HepG2 (cell line): Measurements from ENCODE around the gene CYP2J2. TPM values are rescaled to one million over a fixed set of nuclear protein-coding genes. Genes with fewer than 3 reads are reported as not detected.

ENCODE experiments used
- ATAC-seq: fragments of 200-7000 bp; cut with Tn5 transposase; 3 replicates; pipeline ENCODE4 v1.9.1; 2020; ENCODE audit warnings: mild to moderate bottlenecking, moderate library complexity
- BruUV-seq: library from RNA; stranded (reverse); fragments of 400-500 nt; replicated peaks from 2 replicates; lab custom pipeline; 2021; lab: Mats Ljungman, UMichigan
- CTCF ChIA-PET: fragments of 300-600 bp; formaldehyde crosslinking; extraction: SDS; loops from one replicate; lab custom pipeline; 2021; ENCODE audit warnings: low total read pairs, inconsistent platforms, low intra/inter-chr PET ratio; lab: Yijun Ruan, JAX
- POLR2A ChIA-PET: fragments of 350-600 bp; sonication (Branson Sonifier 250); formaldehyde crosslinking; loops from one replicate; lab custom pipeline; 2020; ENCODE audit warnings: antibody characterized with exemption, inconsistent platforms; lab: Yijun Ruan, JAX
- DNase-seq: peaks from one replicate; pipeline ENCODE4 v3.0.0-alpha.2; 2015; ENCODE audit warnings: low spot score
- FAIRE-seq: peaks from 3 replicates; lab custom pipeline; 2011; peaks lifted over from hg19 to GRCh38; lab: Jason Lieb, UNC
- H2AFZ ChIP-seq: one replicate; pipeline ENCODE4 v1.6.1; 2011; ENCODE audit warnings: low read length, inconsistent platforms
- H3K27ac ChIP-seq: fragments of 300-600 bp; 3 replicates; pipeline ENCODE4 v1.8.0; 2011; ENCODE audit warnings: mixed run types, mild to moderate bottlenecking, mixed read lengths, low read length, inconsistent platforms; ENCODE audit not compliant: insufficient read depth; ENCODE audit errors: extremely low read length
- H3K27me3 ChIP-seq, 2 experiments: fragments of 200-600 bp in 1 of 2; 2 replicates in 1 of 2; 3 replicates in 1 of 2; pipeline versions ENCODE4 v1.6.0 to v1.8.0; 2011; ENCODE audit warnings: low read length in 2 of 2, mild to moderate bottlenecking in 2 of 2, moderate library complexity in 2 of 2, inconsistent platforms in 1 of 2; ENCODE audit not compliant: insufficient read depth in 2 of 2, control insufficient read depth in 1 of 2
- H3K36me3 ChIP-seq, 2 experiments: fragments of 200-600 bp in 1 of 2; replicated peaks in 1 of 2; 2 replicates in 1 of 2; 3 replicates in 1 of 2; pipeline versions ENCODE4 v1.5.1 to v1.8.0; 2011; ENCODE audit warnings: low read length in 2 of 2, inconsistent platforms in 1 of 2; ENCODE audit not compliant: insufficient read depth in 2 of 2, control insufficient read depth in 1 of 2
- H3K4me1 ChIP-seq: 2 replicates; pipeline ENCODE4 v1.5.1; 2012; ENCODE audit warnings: low read length, inconsistent platforms; ENCODE audit not compliant: insufficient read depth
- H3K4me2 ChIP-seq: 2 replicates; pipeline ENCODE4 v1.6.0; 2011; ENCODE audit warnings: low read depth, low read length, inconsistent platforms
- H3K4me3 ChIP-seq, 3 experiments: fragments of 200-600 bp in 1 of 3; sonication (generic), shearing (Covaris generic) in 1 of 3; replicated peaks in 1 of 3; 2 replicates each; pipeline ENCODE4 v1.5.1; 2011 to 2016; ENCODE audit warnings: low read length in 3 of 3, inconsistent platforms in 2 of 3, low read depth in 2 of 3, mild to moderate bottlenecking in 2 of 3, control low read depth in 1 of 3, mixed read lengths in 1 of 3; ENCODE audit not compliant: insufficient read depth in 1 of 3
- H3K79me2 ChIP-seq: one replicate; pipeline ENCODE4 v1.6.1; 2011; ENCODE audit warnings: low read length, inconsistent platforms; ENCODE audit not compliant: insufficient read depth
- H3K9ac ChIP-seq: 2 replicates; pipeline ENCODE4 v1.6.0; 2011; ENCODE audit warnings: mild to moderate bottlenecking, low read depth, low read length, inconsistent platforms; ENCODE audit not compliant: insufficient read depth
- H3K9me3 ChIP-seq: 2 replicates; pipeline ENCODE4 v1.5.1; 2012; ENCODE audit warnings: mild to moderate bottlenecking, low read length
- H4K20me1 ChIP-seq: 2 replicates; pipeline ENCODE4 v1.6.0; 2011; ENCODE audit warnings: inconsistent platforms, mild to moderate bottlenecking, low read length, moderate library complexity; ENCODE audit not compliant: insufficient read depth
- ESRRA ChIP-seq: sonication (generic); formaldehyde crosslinking; IDR thresholded peaks from 2 replicates; pipeline ENCODE4 v1.5.1; 2020; ENCODE audit warnings: mild to moderate bottlenecking, low read depth, missing genetic modification reagents
- HDAC1 ChIP-seq: sonication (generic); formaldehyde crosslinking; IDR thresholded peaks from 2 replicates; pipeline ENCODE4 v1.5.1; 2020; ENCODE audit warnings: mild to moderate bottlenecking, missing genetic modification reagents
- RARA ChIP-seq: IDR thresholded peaks from 2 replicates; pipeline ENCODE4 v1.6.1; 2016; ENCODE audit warnings: missing genetic modification reagents, missing compliant biosample characterization
- RXRB ChIP-seq: IDR thresholded peaks from 2 replicates; pipeline ENCODE4 v1.6.1; 2016; ENCODE audit warnings: borderline replicate concordance, missing genetic modification reagents, missing compliant biosample characterization
- SIX1 ChIP-seq: sonication (generic); formaldehyde crosslinking; IDR thresholded peaks from 2 replicates; pipeline ENCODE4 v1.4.0; 2020; ENCODE audit warnings: missing genetic modification reagents, borderline replicate concordance
- ZNF33B ChIP-seq: sonication (generic); formaldehyde crosslinking; IDR thresholded peaks from 2 replicates; pipeline ENCODE4 v1.5.1; 2020; ENCODE audit warnings: mild to moderate bottlenecking, missing genetic modification reagents
- ZNF709 ChIP-seq: sonication (generic); formaldehyde crosslinking; IDR thresholded peaks from 2 replicates; pipeline ENCODE4 v1.5.0; 2020; ENCODE audit warnings: mild to moderate bottlenecking, missing genetic modification reagents
- ZNF780A ChIP-seq: sonication (generic); formaldehyde crosslinking; IDR thresholded peaks from 2 replicates; pipeline ENCODE4 v1.8.0; 2022; ENCODE audit warnings: mild to moderate bottlenecking, missing genetic modification reagents, moderate library complexity
- ZNF879 ChIP-seq: sonication (generic); formaldehyde crosslinking; IDR thresholded peaks from 2 replicates; pipeline ENCODE4 v1.8.1; 2023; ENCODE audit warnings: missing genetic modification reagents
- WGBS: methylation state at CpG from one replicate; pipeline ENCODE4 v1.1.6; 2017; ENCODE audit warnings: low lambda C conversion rate; 5-methylcytosine and 5-hydroxymethylcytosine counted together
- in situ Hi-C: cut with HindIII; loops from 2 replicates; pipeline ENCODE4 v1.10.0; 2017; ENCODE audit warnings: low pct_unique_long_range_greater_than_20kb; ENCODE audit not compliant: extremely low pct_ligation_motif_present
- intact Hi-C: fragments of 100-400 bp; cut with micrococcal nuclease; formaldehyde crosslinking; loops from one replicate; pipeline ENCODE4 v1.10.0; 2022; ENCODE audit not compliant: unreplicated experiment
- polyA plus RNA-seq, 8 experiments: library from polyadenylated mRNA; depleted of rRNA in 3 of 8; stranded (reverse) in 7 of 8; unstranded in 1 of 8; fragments of >200 nt; fragmentation: Illumina TruSeq in 4 of 8; extraction: Trizol in 4 of 8; gene quantifications; 2 replicates each; pipeline versions ENCODE4 v1.2.1 to v1.2.3, GENCODE V29; 2011 to 2016; ENCODE audit warnings: low read depth in 4 of 8, missing spikeins in 1 of 8, mixed read lengths in 1 of 8; ENCODE audit not compliant: insufficient read depth in 1 of 8
- total RNA-seq, 5 experiments: library from RNA; depleted of rRNA; stranded (reverse); fragments of >200 nt; fragmentation: Illumina TruSeq; extraction: Trizol; gene quantifications; 2 replicates each; pipeline ENCODE4 v1.2.3, GENCODE V29; 2016; ENCODE audit warnings: low read depth in 1 of 5
- TF ChIP-seq, protein P1 (sequence below): sonication (generic); formaldehyde crosslinking; conservative IDR thresholded peaks from 2 replicates; pipeline ENCODE4 v1.5.0; 2020; ENCODE audit warnings: missing genetic modification reagents
- TF ChIP-seq, protein P2 (sequence below): sonication (generic); formaldehyde crosslinking; IDR thresholded peaks from 2 replicates; pipeline ENCODE4 v1.8.1; 2023; ENCODE audit warnings: mild to moderate bottlenecking, missing genetic modification reagents
- TF ChIP-seq, protein P3 (sequence below), 2 experiments: sonication (generic) in 1 of 2; formaldehyde crosslinking in 1 of 2; IDR thresholded peaks; 2 replicates each; pipeline versions ENCODE4 v1.5.1 to v1.6.1; 2011 to 2020; ENCODE audit warnings: borderline replicate concordance in 1 of 2, low read depth in 1 of 2, low read length in 1 of 2, mild to moderate bottlenecking in 1 of 2, missing genetic modification reagents in 1 of 2, moderate library complexity in 1 of 2
- TF ChIP-seq, protein P4 (sequence below): sonication (generic); formaldehyde crosslinking; IDR thresholded peaks from 2 replicates; pipeline ENCODE4 v1.5.0; 2020; ENCODE audit warnings: missing genetic modification reagents
- TF ChIP-seq, protein P5 (sequence below), 2 experiments: sonication (generic) in 1 of 2; formaldehyde crosslinking in 1 of 2; IDR thresholded peaks; 2 replicates each; pipeline versions ENCODE4 v1.4.0 to v1.6.1; 2018 to 2020; ENCODE audit warnings: missing genetic modification reagents in 2 of 2, borderline replicate concordance in 1 of 2, low read depth in 1 of 2, mild to moderate bottlenecking in 1 of 2, missing biosample characterization in 1 of 2

CYP2J2 gene
- total and polyA plus RNA-seq, 2 of the 13 experiments (the other 11 are each of a cell fraction or from before 2014, with no cell fraction given): 2.1 to 5.9 TPM

DNA sequence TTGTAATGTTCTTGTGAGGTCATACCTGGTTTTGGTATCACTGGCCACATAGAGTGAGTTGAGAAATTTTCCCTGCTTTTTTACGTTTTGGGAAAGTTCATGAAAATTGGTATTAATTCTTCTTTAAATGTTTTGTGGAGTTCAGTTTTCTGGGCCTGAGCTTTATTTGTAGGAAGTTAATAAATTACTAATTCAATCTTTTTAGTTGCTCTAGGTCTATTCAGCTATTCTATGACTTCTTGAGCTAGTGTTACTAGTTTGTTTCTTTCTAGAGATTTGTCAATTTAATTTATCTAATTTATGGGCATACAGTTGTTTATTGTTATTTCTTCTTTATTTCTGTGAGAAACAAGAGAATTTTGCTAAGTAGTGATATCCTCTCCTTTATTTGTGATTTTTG lies 74.5 kb downstream of the CYP2J2 start:
- ATAC-seq: no peak
- CTCF ChIA-PET: no interaction called here
- TF ChIP-seq, protein P1, sequence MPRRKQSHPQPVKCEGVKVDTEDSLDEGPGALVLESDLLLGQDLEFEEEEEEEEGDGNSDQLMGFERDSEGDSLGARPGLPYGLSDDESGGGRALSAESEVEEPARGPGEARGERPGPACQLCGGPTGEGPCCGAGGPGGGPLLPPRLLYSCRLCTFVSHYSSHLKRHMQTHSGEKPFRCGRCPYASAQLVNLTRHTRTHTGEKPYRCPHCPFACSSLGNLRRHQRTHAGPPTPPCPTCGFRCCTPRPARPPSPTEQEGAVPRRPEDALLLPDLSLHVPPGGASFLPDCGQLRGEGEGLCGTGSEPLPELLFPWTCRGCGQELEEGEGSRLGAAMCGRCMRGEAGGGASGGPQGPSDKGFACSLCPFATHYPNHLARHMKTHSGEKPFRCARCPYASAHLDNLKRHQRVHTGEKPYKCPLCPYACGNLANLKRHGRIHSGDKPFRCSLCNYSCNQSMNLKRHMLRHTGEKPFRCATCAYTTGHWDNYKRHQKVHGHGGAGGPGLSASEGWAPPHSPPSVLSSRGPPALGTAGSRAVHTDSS (CRISPR knock-in tag): no peak
- TF ChIP-seq RARA (CRISPR knock-in tag) (no peak), RXRB (no peak), ZNF879 (CRISPR knock-in tag) (no peak), SIX1 (CRISPR knock-in tag) (no peak), ZNF709 (CRISPR knock-in tag) (no peak), ESRRA (CRISPR knock-in tag) (no peak), ZNF33B (no peak), ZNF780A (CRISPR knock-in tag) (no peak), HDAC1 (CRISPR knock-in tag) (no peak)
- TF ChIP-seq, protein P2, sequence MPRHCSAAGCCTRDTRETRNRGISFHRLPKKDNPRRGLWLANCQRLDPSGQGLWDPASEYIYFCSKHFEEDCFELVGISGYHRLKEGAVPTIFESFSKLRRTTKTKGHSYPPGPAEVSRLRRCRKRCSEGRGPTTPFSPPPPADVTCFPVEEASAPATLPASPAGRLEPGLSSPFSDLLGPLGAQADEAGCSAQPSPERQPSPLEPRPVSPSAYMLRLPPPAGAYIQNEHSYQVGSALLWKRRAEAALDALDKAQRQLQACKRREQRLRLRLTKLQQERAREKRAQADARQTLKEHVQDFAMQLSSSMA (CRISPR knock-in tag): no peak
- TF ChIP-seq, protein P3, sequence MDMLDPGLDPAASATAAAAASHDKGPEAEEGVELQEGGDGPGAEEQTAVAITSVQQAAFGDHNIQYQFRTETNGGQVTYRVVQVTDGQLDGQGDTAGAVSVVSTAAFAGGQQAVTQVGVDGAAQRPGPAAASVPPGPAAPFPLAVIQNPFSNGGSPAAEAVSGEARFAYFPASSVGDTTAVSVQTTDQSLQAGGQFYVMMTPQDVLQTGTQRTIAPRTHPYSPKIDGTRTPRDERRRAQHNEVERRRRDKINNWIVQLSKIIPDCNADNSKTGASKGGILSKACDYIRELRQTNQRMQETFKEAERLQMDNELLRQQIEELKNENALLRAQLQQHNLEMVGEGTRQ (IDR thresholded peaks at IDR 0.05; ENCODE audit: low read depth, low read length): no peak
- TF ChIP-seq, protein P3 (CRISPR knock-in tag; IDR thresholded peaks at IDR 0.05; ENCODE audit: borderline replicate concordance): no peak
- TF ChIP-seq, protein P4, sequence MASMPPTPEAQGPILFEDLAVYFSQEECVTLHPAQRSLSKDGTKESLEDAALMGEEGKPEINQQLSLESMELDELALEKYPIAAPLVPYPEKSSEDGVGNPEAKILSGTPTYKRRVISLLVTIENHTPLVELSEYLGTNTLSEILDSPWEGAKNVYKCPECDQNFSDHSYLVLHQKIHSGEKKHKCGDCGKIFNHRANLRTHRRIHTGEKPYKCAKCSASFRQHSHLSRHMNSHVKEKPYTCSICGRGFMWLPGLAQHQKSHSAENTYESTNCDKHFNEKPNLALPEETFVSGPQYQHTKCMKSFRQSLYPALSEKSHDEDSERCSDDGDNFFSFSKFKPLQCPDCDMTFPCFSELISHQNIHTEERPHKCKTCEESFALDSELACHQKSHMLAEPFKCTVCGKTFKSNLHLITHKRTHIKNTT: no peak
- TF ChIP-seq, protein P5, sequence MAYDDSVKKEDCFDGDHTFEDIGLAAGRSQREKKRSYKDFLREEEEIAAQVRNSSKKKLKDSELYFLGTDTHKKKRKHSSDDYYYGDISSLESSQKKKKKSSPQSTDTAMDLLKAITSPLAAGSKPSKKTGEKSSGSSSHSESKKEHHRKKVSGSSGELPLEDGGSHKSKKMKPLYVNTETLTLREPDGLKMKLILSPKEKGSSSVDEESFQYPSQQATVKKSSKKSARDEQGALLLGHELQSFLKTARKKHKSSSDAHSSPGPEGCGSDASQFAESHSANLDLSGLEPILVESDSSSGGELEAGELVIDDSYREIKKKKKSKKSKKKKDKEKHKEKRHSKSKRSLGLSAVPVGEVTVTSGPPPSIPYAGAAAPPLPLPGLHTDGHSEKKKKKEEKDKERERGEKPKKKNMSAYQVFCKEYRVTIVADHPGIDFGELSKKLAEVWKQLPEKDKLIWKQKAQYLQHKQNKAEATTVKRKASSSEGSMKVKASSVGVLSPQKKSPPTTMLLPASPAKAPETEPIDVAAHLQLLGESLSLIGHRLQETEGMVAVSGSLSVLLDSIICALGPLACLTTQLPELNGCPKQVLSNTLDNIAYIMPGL (CRISPR knock-in tag; IDR thresholded peaks at IDR 0.05; ENCODE audit: borderline replicate concordance in 1 of 2, low read depth in 1 of 2): no peak

More for the DNA sequence above, 74.5 kb downstream of the CYP2J2 start:
- no peaks in the 10 kb centered on the region for H3K9me3 ChIP-seq
- H3K27me3 ChIP-seq: no peaks in the 10 kb centered on the region
- peaks cover 21% of the 10 kb centered on the region for H3K4me1 ChIP-seq
- WGBS: 73% methylated on average over 1 of the region's 1 CpG
- in situ Hi-C loops: no loop called here
- no TSS peak for BruUV-seq
- no peak for FAIRE-seq
- peaks cover 2% of the 10 kb centered on the region for H3K79me2 ChIP-seq
- H3K36me3 ChIP-seq: peaks cover 1 to 22% of the 10 kb centered on the region in 2 experiments; a peak in 3 of 5 replicates
- no peak for DNase-seq
- H3K4me2 ChIP-seq: no peak overlapping the region
- no peak overlapping the region for H3K4me3 ChIP-seq
- H4K20me1 ChIP-seq: no peaks in the 10 kb centered on the region
- intact Hi-C loops: no loop called here
- no peak overlapping the region for H3K9ac ChIP-seq
- no peak overlapping the region for H2AFZ ChIP-seq
- no peak overlapping the region for H3K27ac ChIP-seq
- POLR2A ChIA-PET: interaction anchor here (1.3 kb wide), 1 partner anchor 38 kb away, joined by 3 read pairs; the partner anchor contains the start of gene HOOK1
